ENCODE measurements around the gene TARDBP.
"Not testable (repeated sequence)": the region's sequence is repeated elsewhere in the genome, so short reads cannot be mapped to it uniquely, and the experiment has no call there.

TARDBP gene

DNA sequence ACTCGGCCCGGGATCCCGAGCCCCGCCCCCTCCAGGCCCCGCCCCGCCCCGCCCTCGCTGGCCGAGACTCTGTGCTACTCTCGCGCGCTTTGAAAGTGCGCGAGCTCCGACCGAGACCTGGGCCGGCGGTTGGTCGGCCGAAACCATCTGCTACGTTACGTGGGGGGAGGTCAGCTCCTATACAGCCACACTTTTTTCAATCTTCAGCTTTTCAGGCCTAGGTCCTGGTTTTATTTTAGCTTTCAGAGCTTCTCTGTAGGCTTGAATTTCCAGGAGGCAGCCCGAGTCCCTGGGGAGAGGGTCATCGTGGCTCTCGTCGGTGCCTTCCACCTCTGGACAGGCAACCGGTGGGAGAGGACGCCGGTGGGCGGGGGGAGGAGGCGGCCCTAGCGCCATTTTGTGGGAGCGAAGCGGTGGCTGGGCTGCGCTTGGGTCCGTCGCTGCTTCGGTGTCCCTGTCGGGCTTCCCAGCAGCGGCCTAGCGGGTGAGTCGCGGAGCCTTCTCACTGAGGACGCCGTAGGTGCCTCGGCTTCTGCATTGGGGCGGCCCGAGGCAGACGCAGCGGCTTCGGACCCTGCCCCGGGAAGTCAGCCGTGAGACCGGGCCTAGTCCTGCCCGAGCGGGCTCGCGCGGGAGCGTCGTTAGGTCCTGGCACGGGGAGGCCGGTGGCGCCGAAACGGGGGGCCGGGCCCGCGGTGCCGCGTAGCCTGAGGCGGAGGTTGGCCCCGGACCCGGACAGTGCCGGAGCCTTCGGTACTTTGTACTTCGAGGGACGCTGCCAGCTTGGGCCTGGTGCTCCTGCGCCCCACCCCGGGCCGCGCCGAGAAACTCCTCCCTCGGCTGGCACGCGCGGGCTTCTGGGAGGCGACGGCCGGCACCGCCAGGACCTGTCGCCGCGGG, at the start of gene TARDBP:
Gene TARDBP, plus strand, starts transcription at position 395 of the 900 bp plus-strand sequence. CDS start 1,074 bp downstream, outside the sequence.
- DNase-seq, result peak; percentile 69

DNA sequence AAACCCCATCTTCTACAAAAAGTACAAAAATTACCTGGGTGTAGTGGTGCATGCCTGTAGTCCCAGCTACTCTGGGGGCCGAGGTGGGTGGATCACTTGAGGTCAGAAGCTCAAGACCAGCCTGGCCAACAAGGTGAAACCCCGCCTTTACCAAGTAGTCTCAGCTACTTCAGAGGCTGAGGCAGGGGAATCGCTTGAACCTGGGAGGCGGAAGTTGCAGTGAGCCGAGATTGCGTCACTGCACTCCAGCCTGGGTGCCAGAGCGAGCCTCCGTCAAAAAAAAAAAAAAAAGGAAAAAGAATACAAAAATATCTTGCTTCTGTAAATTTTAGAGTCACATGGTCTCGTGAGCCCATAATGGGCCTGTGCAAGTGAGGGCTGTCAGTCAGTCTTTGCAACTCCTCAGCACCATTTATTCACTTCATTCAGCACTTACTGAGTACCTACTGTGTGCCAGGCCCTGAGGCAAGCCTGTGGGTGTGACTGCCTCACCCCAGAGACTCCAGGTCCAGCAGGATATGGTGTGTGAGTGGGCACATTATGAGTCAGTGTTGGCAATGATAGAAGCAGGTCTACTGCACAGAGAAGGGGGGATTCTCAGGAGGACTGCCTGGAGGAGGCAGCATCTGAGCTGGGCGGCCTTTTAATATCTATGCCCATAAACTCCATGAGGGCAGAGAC, 46.8 kb upstream of the TARDBP start:
- DNase-seq, result no peak

DNA sequence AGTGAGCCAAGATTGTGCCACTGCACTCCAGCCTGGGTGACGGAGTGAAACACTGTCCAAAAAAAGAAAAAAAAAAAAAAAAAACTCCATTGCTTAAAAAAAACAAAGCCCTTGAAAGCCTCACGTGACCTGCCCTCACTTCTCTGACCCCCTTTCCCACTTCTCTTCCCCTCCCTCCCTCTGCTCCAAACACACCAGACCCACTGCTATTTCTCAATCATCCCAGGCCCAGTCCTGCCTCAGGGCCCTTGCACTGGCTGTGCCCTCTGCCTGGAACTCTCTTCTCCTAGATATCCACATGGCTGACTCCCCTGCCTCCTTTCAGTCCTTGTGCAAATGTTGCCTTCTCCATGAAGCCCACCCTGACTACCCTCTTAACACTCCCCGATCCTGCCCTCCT, 45.4 kb upstream of the TARDBP start:
- no peak for DNase-seq

DNA sequence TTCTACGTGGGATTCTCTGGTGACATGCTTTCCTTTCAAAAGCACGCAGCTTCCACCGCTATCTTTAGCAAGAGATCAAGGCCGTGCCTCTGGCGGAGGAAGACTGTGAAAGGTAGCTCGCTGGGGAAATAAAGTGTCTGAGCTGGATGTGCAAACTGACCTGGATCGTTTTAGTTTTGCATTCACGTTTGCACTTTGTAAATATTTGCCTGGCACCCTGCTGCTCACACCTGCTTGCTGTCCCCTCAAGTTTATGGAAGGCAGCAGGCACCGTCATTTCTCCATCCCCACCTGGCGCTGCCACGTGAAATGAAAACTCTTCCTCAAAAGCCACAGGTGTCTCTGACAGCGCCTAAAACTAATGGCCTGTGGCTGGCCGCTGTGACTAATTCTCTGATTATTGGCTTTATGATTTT, 44.0 kb upstream of the TARDBP start:
- no peak for DNase-seq

DNA sequence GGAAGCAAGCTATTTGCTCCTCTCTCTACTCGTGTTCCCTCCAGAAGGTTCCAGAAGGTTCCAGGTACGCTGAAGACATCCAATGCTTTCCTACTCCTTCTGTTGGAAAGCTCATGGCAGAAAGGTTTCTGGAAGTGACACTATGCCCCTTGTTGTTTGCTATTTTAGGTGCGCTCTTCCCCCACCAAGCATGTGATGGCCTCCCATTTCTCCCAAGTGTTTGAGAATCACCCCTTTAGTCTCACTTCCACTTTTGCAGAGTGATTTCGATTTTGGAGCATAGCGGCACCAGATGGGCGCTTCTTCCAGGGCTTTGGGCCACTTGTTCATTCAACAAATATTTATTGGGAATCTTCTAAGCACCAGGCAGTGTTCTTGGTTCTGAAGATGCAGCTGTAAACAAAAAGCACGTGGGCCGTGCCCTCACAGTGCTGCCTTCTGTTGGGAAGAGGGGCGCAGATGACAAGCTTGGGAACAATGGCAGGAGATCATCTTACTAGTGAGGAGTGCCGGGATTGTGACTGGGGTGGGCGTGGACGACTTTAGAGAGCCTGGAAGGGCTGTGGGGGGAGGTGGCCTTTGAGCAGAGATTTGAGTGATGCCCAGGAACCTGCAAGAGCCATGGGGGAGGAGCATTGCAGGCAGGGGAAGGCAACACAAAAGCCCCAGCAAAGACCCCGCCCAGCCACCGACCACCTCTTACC, 43.0 kb upstream of the TARDBP start:
- DNase-seq, result no peak

DNA sequence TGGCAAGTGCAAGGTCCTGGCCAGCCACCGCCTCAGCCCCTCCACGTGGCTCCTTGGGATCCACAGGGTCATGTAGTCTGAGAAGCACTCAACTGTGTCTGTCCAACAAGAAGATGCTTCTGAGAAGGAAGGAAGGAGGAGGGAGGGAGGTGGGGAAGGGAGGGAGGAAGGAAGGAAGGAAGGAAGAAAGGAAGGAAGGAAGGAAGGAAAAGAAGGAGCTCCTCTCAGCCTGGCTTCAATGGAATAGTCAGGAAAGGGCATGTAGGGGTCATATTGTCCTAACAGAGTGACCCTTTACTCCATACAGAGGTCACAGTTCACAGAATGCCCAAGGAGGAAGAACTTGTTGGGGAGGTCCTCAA, 42.5 kb upstream of the TARDBP start:
- no peak for DNase-seq

DNA sequence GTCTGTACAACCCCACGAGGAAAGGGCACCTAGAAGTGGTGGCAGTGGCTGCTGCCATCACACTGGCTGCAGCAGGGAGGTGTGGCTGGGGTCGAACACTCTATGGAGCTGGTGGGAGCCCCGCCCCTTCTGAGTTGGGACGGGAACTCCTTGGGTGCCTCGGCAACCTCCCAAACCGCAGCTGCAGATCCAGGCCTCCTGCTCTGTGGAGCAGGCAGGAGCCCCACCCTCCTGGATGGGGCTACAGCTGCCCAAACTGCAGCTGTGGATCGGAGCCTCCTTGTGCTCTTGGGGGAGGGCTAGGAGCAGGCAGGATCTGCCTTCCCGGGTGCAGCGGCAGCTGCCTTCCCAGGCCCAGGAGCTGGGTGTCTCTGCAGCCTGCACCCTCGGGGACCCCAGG, 38.9 kb upstream of the TARDBP start:
- DNase-seq, result no peak

DNA sequence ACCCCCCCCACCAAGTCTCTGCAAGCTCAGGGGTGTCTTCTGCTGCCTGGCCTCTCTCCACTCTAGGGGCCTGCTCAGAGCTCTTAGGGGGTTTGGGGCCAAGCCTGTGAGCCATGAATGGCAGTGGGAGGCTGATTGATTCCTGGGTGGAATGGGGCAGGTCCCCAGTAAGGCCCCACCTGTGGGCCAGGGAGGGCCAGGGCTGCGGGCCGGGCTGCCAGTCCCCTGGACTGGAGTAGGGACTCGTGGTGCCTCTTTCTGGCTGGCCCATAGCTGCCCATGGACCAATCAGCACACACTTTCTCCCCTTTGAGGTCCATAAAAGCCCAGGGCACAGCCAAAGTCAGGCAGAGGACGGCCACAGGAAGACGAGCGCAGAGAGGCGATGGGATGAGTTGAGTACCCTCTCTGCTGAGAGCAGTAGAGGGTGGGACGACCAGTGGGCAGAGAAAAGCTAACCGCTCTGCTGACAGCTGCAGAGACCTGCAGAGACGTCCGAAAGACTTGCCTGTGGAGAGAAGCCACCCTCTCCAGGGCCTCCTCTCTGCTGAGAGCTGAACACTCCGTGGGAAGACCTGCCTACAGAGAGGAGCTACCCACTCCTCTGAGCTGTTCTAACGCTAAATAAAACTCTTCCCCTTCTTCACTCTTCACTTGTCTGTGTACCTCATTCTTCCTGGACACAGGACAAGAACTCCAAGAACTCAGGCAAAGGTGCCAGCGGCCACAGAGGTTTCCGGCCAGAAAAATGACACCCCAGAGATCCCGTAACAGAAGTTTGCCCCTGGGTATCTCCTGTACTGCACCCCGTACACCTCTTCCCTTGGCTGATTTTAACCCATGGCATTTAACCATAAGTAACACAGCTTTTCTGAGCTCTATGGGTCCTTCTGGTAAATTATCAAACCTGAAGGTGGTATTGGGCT, 38.2 kb upstream of the TARDBP start:
- no peak for DNase-seq

DNA sequence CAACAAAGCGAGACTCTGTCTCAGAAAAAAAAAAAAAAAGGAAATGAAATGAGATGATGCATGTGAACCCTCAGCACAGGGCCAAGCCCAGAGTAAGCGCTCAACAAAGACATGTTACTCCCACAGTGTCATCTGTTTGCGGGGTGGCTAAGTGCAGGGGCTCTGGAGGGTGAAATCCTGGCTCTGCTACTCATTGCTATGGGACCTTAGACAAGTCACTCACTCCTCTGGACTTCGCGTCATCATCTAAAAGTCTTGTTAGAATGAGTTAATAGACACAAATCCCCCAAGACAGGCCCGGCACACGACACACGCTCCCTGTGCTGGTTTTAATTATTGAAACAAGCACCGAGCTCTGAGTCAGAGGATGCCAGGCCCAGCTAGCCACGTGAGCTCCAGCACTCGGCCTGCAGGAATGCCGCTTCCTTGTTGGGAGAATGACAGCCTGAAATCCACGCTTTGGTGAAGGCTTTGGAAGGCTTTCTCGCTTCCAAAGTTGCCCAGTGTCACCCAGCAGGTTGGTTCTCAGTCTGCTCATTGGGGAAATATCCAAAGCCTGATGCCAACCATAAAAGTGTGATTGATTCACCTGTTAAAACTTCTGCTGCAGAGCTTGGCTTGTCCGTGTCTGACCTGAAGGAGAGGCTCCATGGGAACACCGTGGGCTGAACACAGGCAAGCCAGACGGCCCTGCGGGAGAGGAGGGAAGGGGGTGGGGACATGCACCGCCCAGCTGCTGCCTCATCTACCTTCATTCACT, 36.7 kb upstream of the TARDBP start:
- DNase-seq, result no peak

DNA sequence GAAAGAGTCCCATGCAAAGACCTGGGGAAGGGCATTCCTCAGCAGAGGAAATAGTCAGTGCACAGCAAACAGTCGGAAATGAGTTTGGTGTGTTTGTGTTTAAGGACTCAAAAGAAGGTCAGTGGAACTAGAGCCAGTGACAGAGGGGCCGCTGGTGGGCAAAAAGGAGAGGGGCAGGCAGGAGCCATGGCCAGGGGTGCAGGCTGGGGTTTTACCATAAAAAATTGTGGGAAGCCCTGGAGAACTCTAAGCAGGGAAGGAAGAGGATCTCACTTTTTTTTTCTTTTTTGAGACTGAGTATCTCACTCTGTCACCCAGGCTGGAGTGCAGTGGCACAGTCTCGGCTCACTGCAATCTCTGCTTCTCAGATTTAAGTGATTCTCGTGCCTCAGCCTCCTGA, 33.7 kb upstream of the TARDBP start:
- DNase-seq, result no peak

DNA sequence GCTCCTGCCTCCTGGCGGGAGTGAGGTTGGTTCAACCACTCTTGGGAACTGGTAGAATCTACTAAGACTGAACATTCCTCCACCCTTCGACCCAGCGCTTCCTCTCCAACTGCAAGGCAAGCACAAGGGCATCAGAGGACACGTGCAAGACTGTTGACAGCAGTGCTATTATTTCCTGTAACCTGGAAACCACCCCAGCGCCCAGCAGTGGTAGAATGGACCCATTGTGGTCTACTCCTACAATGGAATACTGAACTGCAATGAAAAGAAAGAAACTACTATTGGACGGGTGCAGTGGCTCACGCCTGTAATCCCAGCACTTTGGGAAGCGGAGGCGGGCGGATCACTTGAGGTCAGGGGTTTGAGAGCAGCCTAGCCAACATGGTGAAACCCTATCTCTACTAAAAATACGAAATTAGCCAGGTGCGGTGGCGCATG, 33.0 kb upstream of the TARDBP start:
- DNase-seq, result no peak

DNA sequence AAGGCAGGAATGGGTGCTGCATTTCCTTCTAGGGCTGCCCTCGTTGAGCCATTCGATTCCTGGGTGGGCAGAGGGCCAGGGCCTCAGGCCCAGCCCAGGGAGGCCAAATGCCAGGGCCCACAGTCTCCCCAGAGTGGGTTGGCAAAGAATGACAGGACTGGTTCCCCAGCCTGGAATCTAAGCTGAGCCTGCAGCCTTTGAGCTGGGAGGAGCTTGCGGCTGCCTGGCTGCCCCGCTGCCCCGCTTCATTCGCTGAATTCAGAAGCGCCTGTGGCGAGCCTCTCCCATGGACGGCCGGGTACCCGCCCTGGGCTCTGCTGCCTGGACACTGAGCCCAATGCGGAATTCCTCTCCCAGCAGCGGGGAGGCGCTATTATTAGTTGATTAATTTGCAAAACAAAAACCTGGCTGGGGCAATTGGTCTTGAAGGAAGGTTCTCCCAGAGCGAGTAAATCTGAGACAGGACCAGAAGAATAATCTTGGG, 32.3 kb upstream of the TARDBP start:
- no peak for DNase-seq

DNA sequence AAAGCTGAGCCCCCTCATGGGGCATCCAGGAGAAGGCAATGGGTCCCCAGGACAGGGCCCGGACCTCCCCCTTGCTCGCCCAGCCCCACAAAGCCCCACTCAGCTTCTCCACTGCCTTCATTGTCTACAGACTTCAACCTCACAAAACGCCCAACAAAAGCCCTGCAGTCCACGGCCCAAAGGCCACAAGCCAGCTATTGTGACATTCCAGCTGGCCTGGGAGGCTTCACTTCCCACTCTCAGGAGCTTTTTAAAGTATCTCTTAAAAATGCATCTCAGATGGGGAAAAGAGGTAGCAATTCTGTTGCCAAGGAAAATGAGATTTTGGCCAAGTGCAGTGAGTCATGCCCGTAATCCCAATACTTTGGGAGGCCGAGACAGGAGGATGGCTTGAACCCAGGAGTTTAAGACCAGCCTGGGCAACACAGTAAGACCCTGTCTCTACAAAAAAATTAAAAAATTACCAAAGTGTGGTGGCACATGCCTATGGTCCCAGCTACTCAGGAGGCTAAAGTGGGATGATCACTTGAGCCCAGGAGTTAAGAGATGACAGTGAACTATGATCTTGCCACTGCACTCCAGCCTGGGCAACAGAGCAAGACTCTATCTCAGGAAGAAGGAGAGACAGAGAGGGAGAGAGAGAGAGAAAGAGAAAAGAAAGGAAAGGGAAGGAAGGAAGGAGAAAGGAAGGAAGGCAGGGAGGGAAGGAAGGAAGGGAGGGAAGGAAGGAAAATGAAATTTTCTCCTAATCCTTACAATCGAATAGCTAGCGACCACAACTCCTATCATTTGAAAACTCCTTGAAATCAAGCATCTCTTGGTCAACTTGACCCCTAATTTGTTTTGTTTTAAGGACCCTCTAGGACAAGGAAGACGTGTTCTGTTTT, 31.4 kb upstream of the TARDBP start:
- no peak for DNase-seq

DNA sequence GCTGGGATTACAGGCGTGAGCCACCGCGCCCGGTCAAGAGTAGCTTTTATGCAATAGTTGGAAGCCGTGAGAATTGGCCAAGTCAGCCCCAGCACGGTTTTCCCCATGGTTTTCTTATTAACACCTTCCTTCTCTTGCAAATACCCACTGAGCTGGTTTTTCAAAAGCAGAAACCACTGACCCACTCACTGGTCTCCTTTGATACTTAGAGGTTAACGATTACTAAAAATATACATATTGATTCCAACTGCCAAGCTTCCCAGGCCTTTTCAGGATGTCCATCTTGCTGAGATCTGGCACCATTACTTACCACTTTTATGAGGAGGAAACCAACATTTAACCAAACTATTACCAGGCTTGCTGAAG, 25.9 kb upstream of the TARDBP start:
- no peak for DNase-seq

DNA sequence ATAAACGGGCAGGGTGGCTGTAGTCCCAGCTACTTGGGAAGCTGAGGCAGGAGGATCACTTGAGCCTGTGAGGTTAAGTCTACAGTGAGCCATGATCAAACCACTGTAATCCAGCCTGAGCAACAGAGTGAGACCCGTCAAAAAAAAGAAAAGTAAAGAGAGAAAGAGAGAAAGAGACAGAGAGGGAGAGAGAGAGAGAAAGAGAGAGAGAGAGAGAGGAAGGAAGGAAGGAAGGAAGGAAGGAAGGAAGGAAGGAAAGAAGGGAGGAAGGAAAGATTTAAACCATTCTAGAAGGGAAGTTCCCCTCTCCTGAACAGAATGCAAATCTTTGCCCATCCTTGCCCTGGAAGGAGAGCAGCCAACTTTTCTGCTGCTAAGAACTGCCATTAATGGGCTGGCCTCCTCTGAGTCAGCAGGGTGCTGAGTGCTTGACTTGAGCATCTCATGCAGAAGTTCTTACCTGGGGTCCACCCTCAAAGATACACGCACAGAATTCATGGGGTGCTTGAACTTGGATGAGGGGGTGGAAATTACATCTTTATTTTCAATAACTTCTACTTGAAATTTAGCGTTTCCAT, 24.5 kb upstream of the TARDBP start:
- no peak for DNase-seq

DNA sequence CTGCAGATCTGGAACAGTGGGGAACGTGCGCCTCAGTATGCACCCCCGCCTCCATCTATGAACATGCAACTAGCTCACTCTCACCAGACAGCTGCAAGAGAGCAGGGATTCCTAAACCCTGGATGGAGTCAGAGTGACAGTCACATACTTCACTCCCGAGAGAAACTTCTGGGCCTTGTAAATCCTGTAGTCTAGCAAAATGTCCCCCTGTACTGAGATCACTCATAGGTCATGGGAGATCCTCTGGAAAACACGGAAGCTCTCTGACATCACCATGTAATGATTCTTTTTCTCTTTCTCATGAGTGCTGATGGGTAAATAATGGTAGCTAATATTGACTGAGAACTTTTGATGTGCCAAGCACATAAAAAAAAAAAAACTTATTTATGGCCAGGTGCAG, 23.4 kb upstream of the TARDBP start:
- no peak for DNase-seq

DNA sequence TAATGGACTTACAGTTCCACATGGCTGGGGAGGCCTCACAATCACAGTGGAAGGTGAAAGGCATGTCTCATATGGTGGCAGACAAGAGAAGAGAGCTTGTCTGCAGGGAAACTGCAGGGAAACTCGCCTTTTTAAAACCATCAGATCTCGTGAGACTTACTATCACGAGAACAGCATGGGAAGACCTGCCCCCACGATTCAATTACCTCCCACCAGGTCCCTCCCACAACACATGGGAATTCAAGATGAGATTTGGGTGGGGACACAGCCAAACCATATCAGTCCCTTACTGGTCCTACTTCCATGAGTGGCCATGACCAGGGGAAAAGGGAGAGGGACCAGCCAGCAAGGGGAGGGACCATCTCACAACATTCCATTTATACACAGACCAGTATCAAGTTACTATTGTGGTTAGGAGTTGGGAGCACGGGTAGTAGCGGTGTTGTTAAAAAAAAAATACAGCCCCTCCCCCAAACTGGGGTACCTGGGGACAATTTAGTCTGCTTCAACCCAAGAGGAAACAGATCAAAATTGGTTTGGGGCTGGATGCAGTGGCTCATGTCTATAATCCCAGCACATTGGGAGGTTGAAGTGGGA, 22.4 kb upstream of the TARDBP start:
- not testable (repeated sequence) for DNase-seq

DNA sequence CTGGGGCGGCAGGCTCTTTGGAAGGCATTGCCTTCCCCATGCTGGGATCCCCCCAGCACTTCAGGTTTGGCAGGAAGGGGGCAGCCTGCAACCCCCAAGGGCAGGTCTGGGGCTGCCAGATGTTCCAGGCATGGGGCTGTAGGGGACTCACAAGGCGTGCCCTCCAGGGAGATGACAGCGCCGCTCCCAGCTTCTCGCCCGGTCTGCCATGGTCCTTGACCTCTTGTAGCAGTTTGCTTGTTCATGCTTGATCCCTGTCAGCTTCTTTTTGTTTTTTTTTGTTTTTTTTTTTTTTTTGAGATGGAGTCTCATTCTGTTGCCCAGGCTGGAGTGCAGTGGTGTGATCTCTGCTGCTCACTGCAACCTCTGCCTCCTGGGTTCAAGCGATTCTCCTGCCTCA, 21.6 kb upstream of the TARDBP start:
- no peak for DNase-seq

DNA sequence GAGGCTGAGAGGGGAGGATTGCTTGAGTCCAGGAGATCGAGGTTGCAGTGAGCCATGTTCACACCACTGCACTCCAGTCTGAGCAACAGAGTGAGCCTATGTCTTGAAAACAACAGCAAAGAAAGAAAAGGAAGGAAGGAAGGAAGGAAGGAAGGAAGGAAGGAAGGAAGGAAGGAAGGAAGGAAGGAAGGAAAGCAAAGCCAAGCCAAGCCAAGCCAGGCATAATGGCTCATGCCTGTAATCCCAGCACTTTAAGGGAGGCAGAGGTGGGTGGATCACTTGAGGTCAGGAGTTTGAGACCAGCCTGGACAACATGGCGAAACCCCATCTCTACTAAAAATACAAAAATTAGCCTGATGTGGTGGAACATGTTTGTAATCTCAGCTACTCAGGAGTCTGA, 20.4 kb upstream of the TARDBP start:
- DNase-seq, result not testable (repeated sequence)

DNA sequence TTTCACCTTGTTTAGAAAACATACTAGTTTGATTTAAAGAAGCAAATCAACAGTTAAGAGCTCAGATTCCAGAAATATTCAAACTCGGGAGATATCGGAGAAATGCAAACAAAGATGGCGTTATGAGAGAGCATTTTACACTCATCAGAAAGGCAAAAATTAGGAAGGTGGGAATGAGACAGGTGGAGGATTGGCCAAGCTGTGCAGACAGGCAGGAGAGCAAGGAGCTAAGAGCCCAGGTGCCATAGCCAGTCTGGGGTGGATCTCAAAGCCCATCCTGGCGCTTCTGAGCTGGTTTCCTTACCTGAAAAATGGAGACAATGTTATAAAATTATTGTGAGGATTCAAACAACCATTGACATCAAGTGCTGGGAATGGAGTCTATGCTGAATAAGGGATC, 19.6 kb upstream of the TARDBP start:
- DNase-seq, result no peak

Data from NCI-H1694 treated with DMSO at 0.1 percent for 48 hours (cell line).